HG02610 (cell line): Measurements from ENCODE around the gene EPS8L2.

Experiments
- ATAC-seq: cut with Tn5 transposase; IDR thresholded peaks from one replicate; pipeline ENCODE4 v1.9.1; 2021; ENCODE audit warnings: mild to moderate bottlenecking, moderate library complexity; ENCODE audit not compliant: unreplicated experiment

The EPS8L2 gene

GRCh38 chr11:748007-748359, 42.0 kb downstream of the EPS8L2 start:
- no peak for ATAC-seq

- ATAC-seq: no peak
These were observed 43.7 kb downstream of the EPS8L2 start for GRCh38 chr11:749731-750130.

GRCh38 chr11:760236-760635, 54.2 kb downstream of the EPS8L2 start:
- no peak for ATAC-seq

GRCh38 chr11:761526-762108, 55.6 kb downstream of the EPS8L2 start:
- no peak for ATAC-seq

DNA sequence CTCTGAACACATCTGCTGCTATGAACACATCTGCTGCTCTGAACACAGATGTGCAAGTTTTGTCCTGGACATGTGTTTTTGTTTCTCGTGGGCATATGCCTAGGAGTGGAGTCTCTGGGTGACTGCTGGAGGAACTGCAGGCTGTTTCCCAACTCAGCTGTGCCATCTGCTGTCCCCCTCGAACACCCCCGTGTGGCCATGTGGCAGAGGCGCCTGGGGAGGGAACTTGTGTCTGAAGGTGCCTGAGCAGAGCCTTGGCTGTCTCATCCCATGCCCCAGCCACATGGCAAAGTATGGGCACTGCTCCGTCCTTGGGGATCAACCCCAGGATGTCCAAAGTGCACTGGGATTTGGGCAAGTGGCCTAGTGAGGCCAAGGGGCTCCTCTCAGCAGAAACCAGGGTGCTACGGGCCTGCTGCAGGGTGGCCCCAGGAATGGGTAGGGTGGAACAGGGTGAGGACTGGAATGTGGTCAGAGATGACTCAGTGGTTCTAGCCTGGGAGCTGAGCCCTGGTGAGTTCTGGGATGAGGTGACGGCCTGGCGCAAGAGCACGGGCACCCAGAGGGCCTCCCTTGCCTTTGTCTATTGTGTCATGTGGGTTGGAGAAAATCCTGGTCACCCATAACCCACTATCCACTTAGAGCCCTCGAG, 56.5 kb downstream of the EPS8L2 start:
- no peak for ATAC-seq

GRCh38 chr11:763073-763463, 57.0 kb downstream of the EPS8L2 start:
- ATAC-seq: no peak

DNA sequence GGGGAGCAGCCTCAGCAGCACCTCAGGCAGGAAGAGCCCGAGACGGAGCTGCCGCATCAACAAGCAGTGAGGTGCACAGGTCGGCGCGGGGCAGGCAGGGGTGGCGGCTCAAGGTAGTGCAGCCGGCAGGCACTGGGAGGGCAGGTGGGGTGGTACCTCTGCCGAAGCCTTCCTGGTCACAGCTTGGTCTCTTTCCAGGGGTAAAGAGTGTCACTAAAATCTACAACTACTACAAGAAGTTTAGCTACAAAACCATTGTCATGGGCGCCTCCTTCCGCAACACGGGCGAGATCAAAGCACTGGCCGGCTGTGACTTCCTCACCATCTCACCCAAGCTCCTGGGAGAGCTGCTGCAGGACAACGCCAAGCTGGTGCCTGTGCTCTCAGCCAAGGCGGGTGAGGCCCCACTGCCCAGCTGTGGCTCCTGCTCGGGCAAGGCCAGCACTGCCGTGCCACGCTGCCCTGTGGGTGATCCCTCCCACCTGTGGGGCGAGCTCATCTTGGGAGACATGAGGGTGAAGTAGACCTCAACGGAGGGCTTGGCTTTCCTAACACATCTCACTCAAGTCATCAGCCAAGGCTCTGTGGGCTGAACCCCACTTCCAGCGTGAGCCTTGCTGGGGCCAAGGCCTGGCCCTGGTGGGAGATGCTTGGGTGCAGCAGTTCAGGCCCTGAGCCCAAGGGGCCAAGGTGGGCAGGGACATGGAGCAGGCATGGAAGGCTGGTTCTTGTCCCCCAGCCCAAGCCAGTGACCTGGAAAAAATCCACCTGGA, 57.7 kb downstream of the EPS8L2 start:
- no peak for ATAC-seq

- ATAC-seq: no peak
These were observed 58.4 kb downstream of the EPS8L2 start for GRCh38 chr11:764322-765024.

- no peak for ATAC-seq
These were observed 59.2 kb downstream of the EPS8L2 start for GRCh38 chr11:765025-765801.

DNA sequence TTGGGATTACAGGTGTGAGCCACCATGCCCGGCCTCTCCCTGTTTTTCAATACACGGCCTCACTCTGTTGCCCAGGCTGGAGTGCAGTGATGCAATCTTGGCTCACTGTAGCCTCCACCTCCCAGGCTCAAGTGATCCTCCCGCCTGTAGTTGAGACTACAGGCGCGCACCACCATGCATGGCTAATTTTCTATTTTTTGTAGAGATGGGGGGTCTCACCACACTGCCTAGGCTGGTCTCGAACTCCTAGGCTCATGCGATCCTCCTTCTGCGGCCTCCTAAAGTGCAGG, 59.7 kb downstream of the EPS8L2 start:
- no peak for ATAC-seq

DNA sequence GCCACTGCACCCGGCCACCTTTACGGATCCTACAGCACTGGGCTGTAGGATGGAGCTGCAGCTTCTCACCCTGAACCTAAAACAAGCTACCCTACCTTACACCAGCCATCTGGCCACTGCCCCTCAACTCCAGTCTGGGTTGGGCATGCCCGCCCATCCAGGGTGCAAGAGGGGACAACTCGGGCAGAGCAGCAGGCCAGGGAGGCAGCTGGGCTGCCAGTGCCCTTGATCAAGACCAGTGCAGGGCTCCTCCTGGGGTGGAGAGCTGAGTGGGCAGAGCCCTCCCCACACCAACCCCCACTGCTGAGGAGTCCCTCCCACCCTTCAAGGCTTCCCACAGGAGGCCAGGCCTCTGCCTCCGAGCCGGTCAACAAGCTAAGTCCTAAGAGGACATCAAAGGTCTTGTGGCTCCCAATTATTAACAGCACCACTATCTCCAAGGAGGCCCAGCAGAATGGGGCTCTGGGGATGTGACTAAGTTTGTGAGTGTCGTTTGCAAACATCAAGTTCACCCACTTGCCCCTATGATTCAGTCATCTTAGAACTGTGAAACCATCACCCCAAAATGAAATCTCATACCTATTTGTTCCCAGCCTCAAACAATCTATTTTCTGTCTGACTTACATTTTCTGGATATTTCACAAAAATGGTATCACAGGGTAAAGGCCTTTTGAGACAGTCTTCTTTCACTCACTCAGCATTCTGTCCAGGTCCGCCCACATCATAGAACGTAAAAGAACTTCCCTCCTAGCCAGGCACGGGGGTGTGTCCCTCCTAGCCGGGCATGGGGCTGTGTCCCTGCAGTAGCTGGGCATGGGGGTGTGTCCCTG, 60.3 kb downstream of the EPS8L2 start:
- no peak for ATAC-seq

DNA sequence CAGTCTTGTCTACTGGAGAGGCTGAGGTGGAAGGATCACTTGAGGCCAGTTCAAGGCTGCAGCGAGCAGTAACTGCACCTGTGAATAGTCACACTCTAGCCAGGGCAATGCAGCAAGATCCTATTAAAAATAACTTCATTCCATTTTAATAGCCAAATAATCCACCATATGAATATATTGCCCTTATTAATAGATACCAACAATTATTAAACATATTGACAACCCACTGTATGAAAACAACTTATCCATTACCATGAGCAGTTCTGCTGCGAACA, 60.8 kb downstream of the EPS8L2 start:
- ATAC-seq: no peak

GRCh38 chr11:767238-767637, 61.2 kb downstream of the EPS8L2 start:
- ATAC-seq: no peak

- no peak for ATAC-seq
These were observed 64.0 kb downstream of the EPS8L2 start for GRCh38 chr11:769887-770641.

DNA sequence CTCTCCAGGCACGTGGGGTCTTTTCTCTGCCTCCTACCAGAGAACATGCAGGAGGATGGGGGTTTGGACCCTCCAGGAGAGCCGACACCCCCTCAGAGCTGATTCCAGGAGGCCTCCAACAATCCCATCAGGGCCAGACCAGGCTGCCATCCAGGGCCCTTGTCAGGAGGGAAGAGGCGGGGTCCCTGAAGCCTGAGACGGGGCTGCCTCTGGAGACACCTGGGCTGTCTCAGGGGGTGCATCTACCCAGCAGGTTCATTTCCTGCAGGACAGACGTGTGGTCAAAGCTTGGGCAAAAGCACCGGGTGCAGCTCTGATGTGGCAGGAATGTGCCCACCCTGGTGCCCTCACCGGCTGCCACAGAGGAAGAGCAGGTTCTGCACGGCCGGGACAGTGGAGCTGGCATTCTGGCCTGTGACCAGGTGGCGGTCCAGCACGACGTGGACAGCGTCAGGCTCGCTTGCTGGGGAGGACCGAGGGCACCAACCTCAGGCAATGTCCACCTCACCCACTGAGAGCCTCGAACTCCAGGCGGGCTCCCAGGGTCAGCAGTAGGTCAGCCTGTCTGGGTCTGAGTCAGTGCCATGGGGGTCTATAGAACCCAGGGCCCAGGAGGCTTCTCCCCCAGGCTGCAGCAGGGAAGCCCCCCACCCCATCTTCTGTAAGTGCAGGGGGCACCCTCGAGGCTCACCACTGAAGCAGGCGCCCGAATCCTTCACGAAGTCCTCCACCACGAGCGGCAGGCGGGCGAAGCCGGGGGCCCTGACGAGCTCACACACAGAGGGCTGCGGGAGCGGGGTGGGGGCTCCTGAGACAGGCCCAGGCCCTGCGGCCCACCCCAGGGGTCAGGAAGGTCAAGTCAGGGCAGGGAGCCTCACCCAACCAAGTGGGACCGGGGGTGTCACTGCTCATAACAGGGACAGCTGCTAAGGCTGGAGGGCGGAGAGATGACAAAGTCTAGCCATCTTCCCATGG, 64.9 kb downstream of the EPS8L2 start:
- ATAC-seq: no peak

- no peak for ATAC-seq
These were observed 65.7 kb downstream of the EPS8L2 start for GRCh38 chr11:771617-772204.

- ATAC-seq: no peak
These were observed 66.7 kb downstream of the EPS8L2 start for GRCh38 chr11:772429-773390.
